Measurements from ENCODE around the gene RIMS4.
"Not testable (repeated sequence)": the region's sequence is repeated elsewhere in the genome, so short reads cannot be mapped to it uniquely, and the experiment has no call there.

Gene RIMS4

GRCh38 chr20:44790638-44791393 is 19.5 kb downstream of the RIMS4 start:
- DNase-seq, result no peak

GRCh38 chr20:44788706-44789456 is 21.5 kb downstream of the RIMS4 start:
- DNase-seq, result no peak

DNA sequence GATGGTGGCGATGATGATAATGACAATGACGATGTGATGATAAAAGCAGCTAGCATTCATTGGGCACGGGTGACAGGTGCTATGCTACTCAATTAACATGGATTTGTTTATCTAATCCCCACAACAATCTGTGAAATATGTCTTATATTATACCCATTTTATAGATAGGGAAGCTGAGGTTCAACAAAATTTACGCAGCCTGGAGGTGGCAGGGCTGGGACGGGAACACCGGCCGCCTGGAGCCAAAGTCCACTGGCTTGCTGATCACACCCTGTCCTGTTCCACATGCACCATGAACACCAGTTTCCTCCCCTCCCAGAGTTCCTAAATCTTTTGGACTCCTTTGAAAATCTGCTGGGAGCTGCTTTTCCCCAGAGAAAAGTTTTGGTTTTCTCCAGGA is 23.0 kb downstream of the RIMS4 start:
- no peak for DNase-seq

- DNase-seq, result no peak
Observed at GRCh38 chr20:44785768-44786167, 24.6 kb downstream of the RIMS4 start.

GRCh38 chr20:44784688-44785087 is 25.7 kb downstream of the RIMS4 start:
- DNase-seq, result no peak

GRCh38 chr20:44781791-44782190 is 28.6 kb downstream of the RIMS4 start:
- DNase-seq, result no peak

GRCh38 chr20:44781118-44781517 is 29.2 kb downstream of the RIMS4 start:
- DNase-seq, result no peak

DNA sequence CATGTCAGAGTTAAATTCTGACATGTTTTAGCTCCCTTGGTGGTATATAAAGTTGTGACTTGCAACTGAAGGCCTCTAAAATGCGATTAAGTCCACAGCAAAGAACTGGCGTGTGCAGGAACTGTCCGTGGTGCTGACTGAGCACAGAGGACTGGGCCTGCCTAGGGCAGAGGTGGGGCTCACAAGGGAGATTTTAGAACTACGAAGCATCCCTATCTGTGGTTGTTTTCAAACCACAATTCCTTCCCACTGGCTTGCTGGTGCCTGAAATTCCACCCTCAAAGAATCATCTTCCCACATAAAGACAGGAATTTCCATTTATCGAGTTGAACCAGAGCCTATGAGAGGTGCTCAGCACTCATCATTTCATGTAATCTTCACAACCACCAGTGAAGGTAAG is 30.1 kb downstream of the RIMS4 start:
- DNase-seq, result peak; percentile 35

- DNase-seq, result no peak
Observed at GRCh38 chr20:44776980-44777379, 33.4 kb downstream of the RIMS4 start.

- no peak for DNase-seq
Observed at GRCh38 chr20:44773070-44773829, 37.1 kb downstream of the RIMS4 start.

DNA sequence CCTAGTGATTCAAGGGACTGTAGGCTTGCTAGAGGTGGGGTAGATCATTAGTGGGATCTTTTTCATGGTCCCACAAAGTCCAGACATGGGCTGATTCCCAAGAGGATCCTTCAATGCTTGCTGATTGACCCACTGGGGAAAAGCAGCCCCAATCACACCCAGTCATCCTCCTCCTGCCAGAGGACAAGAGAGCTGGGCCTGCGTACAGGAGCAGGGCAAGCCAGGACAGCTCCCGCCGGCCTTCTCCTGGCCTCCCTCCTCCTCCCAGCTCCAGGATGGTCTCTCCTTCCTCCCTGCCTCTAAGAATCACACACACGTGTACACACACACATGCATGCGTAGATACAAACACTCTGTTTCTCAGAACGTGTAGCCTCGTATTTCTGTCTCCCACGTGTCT is 37.7 kb downstream of the RIMS4 start:
- DNase-seq, result no peak

DNA sequence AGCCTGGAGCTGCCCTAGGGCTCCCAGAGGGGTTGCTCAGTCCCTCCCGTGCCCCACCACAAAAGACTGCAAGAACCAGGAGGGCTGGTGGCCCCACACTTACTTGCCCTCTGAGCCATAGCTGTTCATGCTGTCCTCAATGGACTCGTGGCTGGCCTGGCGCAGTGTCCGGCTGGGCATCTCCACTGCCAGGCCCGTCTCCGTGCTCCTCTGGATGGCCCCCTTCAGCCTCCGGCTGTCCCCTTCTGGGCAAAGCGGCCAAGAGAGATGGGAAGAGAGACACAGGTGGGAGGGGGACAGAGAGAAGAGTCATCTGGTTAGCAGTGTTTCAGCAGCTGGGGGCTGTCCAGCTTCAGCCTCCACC is 39.2 kb downstream of the RIMS4 start:
- no peak for DNase-seq

- no peak for DNase-seq
Observed at GRCh38 chr20:44770484-44771171, 39.7 kb downstream of the RIMS4 start.

- DNase-seq, result no peak
Observed at GRCh38 chr20:44769481-44769863, 40.9 kb downstream of the RIMS4 start.

DNA sequence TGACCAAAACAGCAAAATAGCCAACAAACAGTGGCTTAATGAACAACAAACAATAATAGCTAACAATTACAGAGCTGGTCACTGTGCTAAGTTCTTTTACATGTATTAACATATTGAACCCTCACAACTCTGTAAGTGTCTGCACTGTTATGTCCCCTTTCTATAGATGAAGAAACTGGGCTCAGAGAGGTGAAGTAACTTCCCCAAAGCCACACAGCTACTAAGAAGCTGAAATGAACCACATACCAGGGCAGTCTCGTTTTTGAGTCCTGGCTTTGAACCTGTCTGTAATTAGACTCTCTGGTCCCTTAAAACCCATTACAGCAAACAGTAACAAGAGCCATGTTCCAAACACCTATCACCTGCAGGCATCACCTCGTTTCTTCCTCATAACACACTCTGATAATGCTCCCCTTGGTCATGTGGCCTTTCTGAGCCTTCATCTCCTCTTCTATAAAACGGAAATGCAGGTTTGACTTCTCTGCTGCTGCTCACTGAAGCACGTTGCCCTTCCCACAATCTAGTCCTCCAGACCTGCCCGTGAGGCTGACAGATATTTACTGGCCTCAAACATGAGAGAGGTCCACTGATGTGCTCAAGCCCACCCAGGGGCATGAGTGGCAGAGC is 41.4 kb downstream of the RIMS4 start:
- no peak for DNase-seq

DNA sequence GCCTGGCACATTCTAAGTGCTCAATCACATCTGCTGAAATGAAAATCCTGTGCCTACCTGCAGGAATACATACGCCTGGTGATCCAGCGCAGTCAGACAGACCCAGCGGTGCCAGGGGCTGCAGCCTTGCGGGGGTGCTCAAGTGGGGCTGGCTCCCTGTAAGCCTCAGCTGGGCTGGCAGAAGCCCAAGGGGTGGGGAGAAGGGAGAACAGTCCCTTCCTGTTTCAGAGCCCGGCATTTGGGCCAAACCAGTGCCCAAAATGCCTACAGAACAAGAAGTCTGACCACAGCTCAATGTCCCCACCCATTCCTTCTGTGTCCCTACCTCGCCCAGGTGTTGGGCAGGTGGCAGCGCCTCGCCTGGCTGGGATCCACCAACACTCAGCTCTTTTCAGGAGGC is 42.1 kb downstream of the RIMS4 start:
- no peak for DNase-seq

DNA sequence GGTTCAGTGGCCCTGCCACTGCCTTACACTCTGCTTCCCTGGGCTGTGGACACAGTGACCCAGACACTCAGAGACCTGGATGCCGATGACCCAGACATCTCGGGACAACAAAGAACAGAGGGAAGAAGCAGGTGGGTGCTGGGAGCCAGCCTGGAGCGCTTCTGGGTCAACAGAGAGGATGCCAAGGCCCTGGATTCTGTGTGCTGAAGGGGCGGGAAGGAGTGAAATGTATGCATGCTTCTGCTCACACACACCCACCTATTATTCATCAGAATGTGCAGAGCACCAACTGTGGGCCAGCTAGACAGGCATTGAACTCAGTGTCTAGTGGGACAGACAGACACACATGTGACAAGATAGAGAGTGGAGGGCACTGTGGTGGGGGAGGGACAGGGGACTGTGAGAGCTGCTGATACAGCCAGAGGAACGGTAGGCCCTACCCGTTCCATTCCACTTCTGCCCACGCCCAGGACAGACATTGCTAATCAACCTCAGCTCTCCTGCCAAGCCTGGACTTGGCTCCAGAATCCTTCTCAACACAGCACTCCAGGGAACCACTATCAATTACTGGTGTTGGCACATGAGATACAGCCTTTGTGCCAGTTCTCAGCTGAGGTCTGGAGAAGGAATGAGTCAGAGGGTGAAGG is 44.5 kb downstream of the RIMS4 start:
- DNase-seq, result no peak

- DNase-seq, result no peak
Observed at GRCh38 chr20:44765091-44765490, 45.3 kb downstream of the RIMS4 start.

GRCh38 chr20:44763798-44764197 is 46.5 kb downstream of the RIMS4 start:
- not testable (repeated sequence) for DNase-seq

GRCh38 chr20:44762466-44763140 is 47.7 kb downstream of the RIMS4 start:
- no peak for DNase-seq

- no peak for DNase-seq
Observed at GRCh38 chr20:44761423-44761822, 48.9 kb downstream of the RIMS4 start.

DNA sequence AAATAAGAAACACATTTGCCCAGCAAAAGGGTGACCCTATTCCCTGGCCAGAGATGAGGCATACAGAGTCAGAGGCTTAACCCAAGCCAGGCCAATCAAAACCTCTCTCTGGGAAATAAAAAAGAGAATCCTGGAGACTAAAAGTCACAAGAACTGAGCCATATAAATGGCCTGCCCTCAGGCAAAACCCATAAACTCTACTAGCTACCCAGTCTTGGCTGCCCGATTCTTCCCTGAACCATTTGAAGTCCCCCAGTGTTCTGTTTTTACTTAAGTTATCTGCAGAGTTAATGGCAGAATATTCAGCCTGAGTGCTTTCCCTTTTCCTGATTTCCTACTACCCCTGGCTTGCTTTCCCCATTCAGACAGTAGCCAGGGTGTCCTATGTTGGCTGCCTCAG is 50.8 kb downstream of the RIMS4 start:
- DNase-seq, result no peak
